Heart left ventricle (tissue), 13 donors: ENCODE results near the gene GPC6.

Source experiments
- CTCF ChIP-seq, 12 donors: fragments of 200-600 bp; sonication (generic) in 4 of 12; IDR thresholded peaks; one replicate each; pipeline versions ENCODE4 v1.5.0 to v1.8.0; 2018 to 2022; ENCODE audit warnings: antibody characterized with exemption in 12 of 12, mild to moderate bottlenecking in 5 of 12
- POLR2A ChIP-seq, 2 donors: fragments of 450-650 bp; IDR thresholded peaks; one replicate each; pipeline ENCODE4 v1.6.1; 2017; ENCODE audit warnings: antibody characterized with exemption in 2 of 2, mild to moderate bottlenecking in 2 of 2, moderate library complexity in 2 of 2
- donor health status: ischemic (EF 13 %, LVEDD 7.1; RV severe dilation, severe dysfunction).
- donor health status: DM: no; HTN: yes; CAD: no.
- donor health status: DM: no; HTN: no; CAD: no.
- donor health status: ischemic (EF 25% LVEDD 6.9; RV normal size, moderate dysfunction).
- donor health status: ischemic (EF 25% LVEDD 5.7; RV mildly dilated, moderate dysfunction).
- donor health status: ischemic (EF 35%, LVEDD 5.7; RV mildly dilated, moderate dysfunction).
- donor health status: nonischemic (EF 11% LVEDD 7.7; RV severe dilation, severe dysfunction).
- donor health status: DM: yes; HTN: yes; CAD: no.
- donor health status: PGD.
- donor health status: ischemic (EF 29% LVEDD 5.4; RV normal size, mild dysfunction).
- donor health status: nonischemic (EF 23%, LVEDD 6.1; RV moderate dilation, normal function).

- TF ChIP-seq CTCF (IDR thresholded peaks at IDR 0.05): no peak
- TF ChIP-seq POLR2A (IDR thresholded peaks at IDR 0.05): no peak
Measured at GRCh38 chr13:93746589-93746988, 520.0 kb downstream of the GPC6 start.
